A549 (cell line): Measurements from ENCODE around the gene ZNF831. TPM values are rescaled to one million over a fixed set of nuclear protein-coding genes. Genes with fewer than 3 reads are reported as not detected.
A peak's percentile ranks its signal among the peaks of the same experiment; 100 is the strongest.

ENCODE experiments used
- ATAC-seq, 2 experiments: fragments of 200-7000 bp in 1 of 2; fragments of >200 bp in 1 of 2; cut with Nextera tagmentation in 1 of 2; cut with Tn5 transposase in 1 of 2; 3 replicates each; pipeline versions ENCODE4 v1.8.0 to v1.9.1; 2018 to 2020; ENCODE audit warnings: mild to moderate bottlenecking in 1 of 2, moderate library complexity in 1 of 2
- CTCF ChIA-PET: fragments of 300-600 bp; sonication (Branson Sonifier 250); formaldehyde crosslinking; extraction: SDS; loops from one replicate; lab custom pipeline; 2021; ENCODE audit warnings: antibody characterized with exemption, inconsistent platforms; lab: Yijun Ruan, JAX
- POLR2A ChIA-PET: fragments of 350-600 bp; formaldehyde crosslinking; extraction: SDS; loops from one replicate; lab custom pipeline; 2021; ENCODE audit warnings: antibody characterized with exemption, inconsistent platforms; lab: Yijun Ruan, JAX
- DNase-seq, 2 experiments: peaks; one replicate each; pipeline versions ENCODE4 v3.0.0 to v3.0.0-alpha.2; 2011 to 2016; ENCODE audit warnings: low read depth in 1 of 2, low spot score in 1 of 2
- FAIRE-seq: peaks from 2 replicates; lab custom pipeline; 2011; peaks lifted over from hg19 to GRCh38; lab: Jason Lieb, UNC
- H3K27ac ChIP-seq, 2 experiments: fragments of >200 bp; sonication (Bioruptor Twin); formaldehyde crosslinking; 3 replicates each; pipeline ENCODE4 v1.5.1; 2016 to 2017
- H3K4me1 ChIP-seq: fragments of >200 bp; sonication (Bioruptor Twin); formaldehyde crosslinking; 3 replicates; pipeline ENCODE4 v1.6.1; 2016
- H3K4me2 ChIP-seq: fragments of >200 bp; sonication (Bioruptor Twin); formaldehyde crosslinking; 3 replicates; pipeline ENCODE4 v1.6.1; 2016
- H3K4me3 ChIP-seq: fragments of >200 bp; sonication (Bioruptor Twin); formaldehyde crosslinking; 3 replicates; pipeline ENCODE4 v1.5.1; 2016
- H3K9me3 ChIP-seq: fragments of >200 bp; sonication (Bioruptor Twin); formaldehyde crosslinking; 3 replicates; pipeline ENCODE4 v1.6.1; 2016
- BHLHE40 ChIP-seq: IDR thresholded peaks from 2 replicates; pipeline ENCODE4 v1.6.1; 2012; ENCODE audit warnings: low read depth, low read length, inconsistent platforms
- CBX8 ChIP-seq: fragments of 200-600 bp; sonication (generic); IDR thresholded peaks from 2 replicates; pipeline ENCODE4 v1.6.1; 2016
- EP300 ChIP-seq, 2 experiments: fragments of >200 bp; sonication (Bioruptor Twin); formaldehyde crosslinking; IDR thresholded peaks; 2 replicates in 1 of 2; 3 replicates in 1 of 2; pipeline ENCODE4 v1.6.1; 2016 to 2017
- FOSL2 ChIP-seq, 2 experiments: fragments of 450-650 bp in 1 of 2; fragments of >200 bp in 1 of 2; sonication (Bioruptor Twin) in 1 of 2; formaldehyde crosslinking; IDR thresholded peaks; 2 replicates each; pipeline versions ENCODE4 v1.5.0 to v1.6.1; 2016 to 2020; ENCODE audit warnings: mild to moderate bottlenecking in 1 of 2, moderate library complexity in 1 of 2
- GATA3 ChIP-seq: IDR thresholded peaks from 2 replicates; pipeline ENCODE4 v1.6.1; 2012; ENCODE audit warnings: borderline replicate concordance
- HDAC2 ChIP-seq: fragments of 200-600 bp; sonication (generic); IDR thresholded peaks from 2 replicates; pipeline ENCODE4 v1.6.1; 2016
- HEYL ChIP-seq: fragments of 250-450 bp; sonication (Bioruptor Pico); IDR thresholded peaks from 2 replicates; pipeline ENCODE4 v1.8.0; 2021; ENCODE audit warnings: mild to moderate bottlenecking, moderate library complexity
- HOXB13 ChIP-seq: fragments of 250-450 bp; sonication (Bioruptor Pico); IDR thresholded peaks from 2 replicates; pipeline ENCODE4 v1.5.0; 2020; ENCODE audit warnings: low read depth, mild to moderate bottlenecking, moderate library complexity
- MYC ChIP-seq: IDR thresholded peaks from 2 replicates; pipeline ENCODE4 v1.6.1; 2012; ENCODE audit warnings: mild to moderate bottlenecking, inconsistent platforms, low read length, improper control_type of control experiment, borderline replicate concordance
- POLR2A ChIP-seq: IDR thresholded peaks from 2 replicates; pipeline ENCODE4 v1.6.1; 2012; ENCODE audit warnings: mild to moderate bottlenecking, low read length
- RFX5 ChIP-seq: fragments of 450-650 bp; IDR thresholded peaks from 2 replicates; pipeline ENCODE4 v1.7.1; 2014; ENCODE audit warnings: antibody characterized with exemption, mild to moderate bottlenecking, moderate library complexity
- RNF2 ChIP-seq: fragments of 200-600 bp; sonication (generic); IDR thresholded peaks from 2 replicates; pipeline ENCODE4 v1.6.1; 2016; ENCODE audit warnings: low read depth, mild to moderate bottlenecking, antibody characterized with exemption, moderate library complexity, borderline replicate concordance
- SREBF2 ChIP-seq: fragments of 450-650 bp; IDR thresholded peaks from 2 replicates; pipeline ENCODE4 v1.6.1; 2014; ENCODE audit warnings: mild to moderate bottlenecking, moderate library complexity
- TFCP2L1 ChIP-seq: fragments of 250-450 bp; sonication (Bioruptor Pico); IDR thresholded peaks from 2 replicates; pipeline ENCODE4 v1.5.0; 2021; ENCODE audit warnings: mild to moderate bottlenecking
- ZC3H11A ChIP-seq: fragments of 450-650 bp; IDR thresholded peaks from 2 replicates; pipeline ENCODE4 v1.6.1; 2014; ENCODE audit warnings: antibody characterized with exemption, mild to moderate bottlenecking
- ZFP36 ChIP-seq: fragments of 450-650 bp; IDR thresholded peaks from 2 replicates; pipeline ENCODE4 v1.6.1; 2014; ENCODE audit warnings: borderline replicate concordance; ENCODE audit not compliant: partially characterized antibody
- WGBS: methylation state at CpG from one replicate; pipeline ENCODE4 v1.1.6; 2017; ENCODE audit errors: missing lambda C conversion rate; 5-methylcytosine and 5-hydroxymethylcytosine counted together
- polyA plus RNA-seq, 4 experiments: library from polyadenylated mRNA; depleted of rRNA in 3 of 4; stranded (reverse); fragments of >200 nt; fragmentation: RNase III in 1 of 4; extraction: RNeasy Plus Mini Kit Qiagen cat#74134 plus additional on column Dnase treatment in 1 of 4; gene quantifications; 2 replicates in 3 of 4; 3 replicates in 1 of 4; pipeline ENCODE4 v1.2.3, GENCODE V29; 2011 to 2017
- TF ChIP-seq, protein P1 (sequence below): fragments of 250-450 bp; sonication (Bioruptor Pico); IDR thresholded peaks from 2 replicates; pipeline ENCODE4 v1.5.0; 2020; ENCODE audit warnings: low read depth, mild to moderate bottlenecking, moderate library complexity
- TF ChIP-seq, protein P2 (sequence below): fragments of >200 bp; sonication (Bioruptor Twin); formaldehyde crosslinking; IDR thresholded peaks from 2 replicates; pipeline ENCODE4 v1.6.1; 2016
- TF ChIP-seq, protein P3 (sequence below): fragments of >200 bp; sonication (Bioruptor Twin); formaldehyde crosslinking; IDR thresholded peaks from 3 replicates; pipeline ENCODE4 v1.5.1; 2016
- TF ChIP-seq, protein P4 (sequence below): fragments of 250-450 bp; sonication (Bioruptor Pico); IDR thresholded peaks from 2 replicates; pipeline ENCODE4 v1.5.0; 2021; ENCODE audit warnings: mild to moderate bottlenecking, moderate library complexity, borderline replicate concordance
- TF ChIP-seq, protein P5 (sequence below): IDR thresholded peaks from 2 replicates; pipeline ENCODE4 v1.6.1; 2012
- TF ChIP-seq, protein P6 (sequence below): fragments of 150-350 bp; IDR thresholded peaks from 2 replicates; pipeline ENCODE4 v1.6.1; 2014; ENCODE audit warnings: low read depth, mild to moderate bottlenecking, low read length

Gene ZNF831
- polyA plus RNA-seq, 2 of the 4 experiments (the other 2 are of a cell fraction): not detected

DNA sequence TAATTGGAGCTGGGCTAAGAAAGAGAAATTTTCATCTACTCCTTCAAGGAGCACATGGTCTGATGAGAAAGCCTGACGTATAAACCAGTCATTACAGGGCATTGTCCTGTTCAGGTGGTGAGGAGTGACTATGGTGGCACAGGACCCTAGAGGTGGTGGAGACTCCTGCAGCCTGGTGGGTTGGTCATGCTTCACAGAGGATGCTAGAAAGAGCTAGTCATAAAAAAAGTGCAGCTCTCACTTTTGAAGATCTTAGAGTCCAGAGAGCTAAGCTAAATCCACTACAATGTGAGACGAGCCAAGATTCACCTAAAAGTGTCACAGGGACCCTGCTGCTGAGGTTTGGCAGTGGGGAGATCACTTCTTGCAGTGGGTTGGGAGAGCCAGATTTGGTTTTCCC, 9.8 kb upstream of the ZNF831 start:
- H3K4me3 ChIP-seq: no peak overlapping the region
- H3K4me1 ChIP-seq: 0 out of 3 replicates have a peak, but pooled peaks cover 4% of the 10 kb centered on the region
- FAIRE-seq (no peak), ATAC-seq (0 out of 6 replicates have a peak, but pooled peaks of 1 of the 2 experiments have one; percentile 38), DNase-seq (no peak)
- WGBS: 33% methylated on average over 2 of the region's 2 CpGs
- H3K27ac ChIP-seq: no peak overlapping the region
- no peak overlapping the region for H3K4me2 ChIP-seq
- CTCF ChIA-PET: interaction anchor here (1.1 to 2.0 kb wide), 3 partner anchors 66 to 361 kb away, joined by 3 to 6 read pairs (median 3); no protein-coding TSS in a partner anchor
- no peak for TF ChIP-seq POLR2A
- TF ChIP-seq CBX8: no peak
- no peak for TF ChIP-seq HOXB13 (CRISPR knock-in tag)
- TF ChIP-seq HEYL (CRISPR knock-in tag): no peak
- no peak for TF ChIP-seq HDAC2
- TF ChIP-seq, protein P1, sequence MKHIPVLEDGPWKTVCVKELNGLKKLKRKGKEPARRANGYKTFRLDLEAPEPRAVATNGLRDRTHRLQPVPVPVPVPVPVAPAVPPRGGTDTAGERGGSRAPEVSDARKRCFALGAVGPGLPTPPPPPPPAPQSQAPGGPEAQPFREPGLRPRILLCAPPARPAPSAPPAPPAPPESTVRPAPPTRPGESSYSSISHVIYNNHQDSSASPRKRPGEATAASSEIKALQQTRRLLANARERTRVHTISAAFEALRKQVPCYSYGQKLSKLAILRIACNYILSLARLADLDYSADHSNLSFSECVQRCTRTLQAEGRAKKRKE (CRISPR knock-in tag): no peak
- TF ChIP-seq, protein P2, sequence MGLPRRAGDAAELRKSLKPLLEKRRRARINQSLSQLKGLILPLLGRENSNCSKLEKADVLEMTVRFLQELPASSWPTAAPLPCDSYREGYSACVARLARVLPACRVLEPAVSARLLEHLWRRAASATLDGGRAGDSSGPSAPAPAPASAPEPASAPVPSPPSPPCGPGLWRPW: no peak
- TF ChIP-seq ZC3H11A: no peak
- TF ChIP-seq, protein P3, sequence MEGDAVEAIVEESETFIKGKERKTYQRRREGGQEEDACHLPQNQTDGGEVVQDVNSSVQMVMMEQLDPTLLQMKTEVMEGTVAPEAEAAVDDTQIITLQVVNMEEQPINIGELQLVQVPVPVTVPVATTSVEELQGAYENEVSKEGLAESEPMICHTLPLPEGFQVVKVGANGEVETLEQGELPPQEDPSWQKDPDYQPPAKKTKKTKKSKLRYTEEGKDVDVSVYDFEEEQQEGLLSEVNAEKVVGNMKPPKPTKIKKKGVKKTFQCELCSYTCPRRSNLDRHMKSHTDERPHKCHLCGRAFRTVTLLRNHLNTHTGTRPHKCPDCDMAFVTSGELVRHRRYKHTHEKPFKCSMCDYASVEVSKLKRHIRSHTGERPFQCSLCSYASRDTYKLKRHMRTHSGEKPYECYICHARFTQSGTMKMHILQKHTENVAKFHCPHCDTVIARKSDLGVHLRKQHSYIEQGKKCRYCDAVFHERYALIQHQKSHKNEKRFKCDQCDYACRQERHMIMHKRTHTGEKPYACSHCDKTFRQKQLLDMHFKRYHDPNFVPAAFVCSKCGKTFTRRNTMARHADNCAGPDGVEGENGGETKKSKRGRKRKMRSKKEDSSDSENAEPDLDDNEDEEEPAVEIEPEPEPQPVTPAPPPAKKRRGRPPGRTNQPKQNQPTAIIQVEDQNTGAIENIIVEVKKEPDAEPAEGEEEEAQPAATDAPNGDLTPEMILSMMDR: no peak
- TF ChIP-seq SREBF2: no peak
- TF ChIP-seq BHLHE40: no peak
- no peak for TF ChIP-seq RFX5
- TF ChIP-seq EP300 (IDR thresholded peaks at IDR 0.05): no peak
- no peak for TF ChIP-seq RNF2
- TF ChIP-seq, protein P4, sequence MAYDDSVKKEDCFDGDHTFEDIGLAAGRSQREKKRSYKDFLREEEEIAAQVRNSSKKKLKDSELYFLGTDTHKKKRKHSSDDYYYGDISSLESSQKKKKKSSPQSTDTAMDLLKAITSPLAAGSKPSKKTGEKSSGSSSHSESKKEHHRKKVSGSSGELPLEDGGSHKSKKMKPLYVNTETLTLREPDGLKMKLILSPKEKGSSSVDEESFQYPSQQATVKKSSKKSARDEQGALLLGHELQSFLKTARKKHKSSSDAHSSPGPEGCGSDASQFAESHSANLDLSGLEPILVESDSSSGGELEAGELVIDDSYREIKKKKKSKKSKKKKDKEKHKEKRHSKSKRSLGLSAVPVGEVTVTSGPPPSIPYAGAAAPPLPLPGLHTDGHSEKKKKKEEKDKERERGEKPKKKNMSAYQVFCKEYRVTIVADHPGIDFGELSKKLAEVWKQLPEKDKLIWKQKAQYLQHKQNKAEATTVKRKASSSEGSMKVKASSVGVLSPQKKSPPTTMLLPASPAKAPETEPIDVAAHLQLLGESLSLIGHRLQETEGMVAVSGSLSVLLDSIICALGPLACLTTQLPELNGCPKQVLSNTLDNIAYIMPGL (CRISPR knock-in tag): no peak
- TF ChIP-seq, protein P5, sequence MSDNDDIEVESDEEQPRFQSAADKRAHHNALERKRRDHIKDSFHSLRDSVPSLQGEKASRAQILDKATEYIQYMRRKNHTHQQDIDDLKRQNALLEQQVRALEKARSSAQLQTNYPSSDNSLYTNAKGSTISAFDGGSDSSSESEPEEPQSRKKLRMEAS: no peak
- TF ChIP-seq MYC: no peak
- TF ChIP-seq FOSL2 (IDR thresholded peaks at IDR 0.05): no peak
- no peak for TF ChIP-seq FOSL2 (CRISPR knock-in tag; IDR thresholded peaks at IDR 0.05)
- TF ChIP-seq, protein P6, sequence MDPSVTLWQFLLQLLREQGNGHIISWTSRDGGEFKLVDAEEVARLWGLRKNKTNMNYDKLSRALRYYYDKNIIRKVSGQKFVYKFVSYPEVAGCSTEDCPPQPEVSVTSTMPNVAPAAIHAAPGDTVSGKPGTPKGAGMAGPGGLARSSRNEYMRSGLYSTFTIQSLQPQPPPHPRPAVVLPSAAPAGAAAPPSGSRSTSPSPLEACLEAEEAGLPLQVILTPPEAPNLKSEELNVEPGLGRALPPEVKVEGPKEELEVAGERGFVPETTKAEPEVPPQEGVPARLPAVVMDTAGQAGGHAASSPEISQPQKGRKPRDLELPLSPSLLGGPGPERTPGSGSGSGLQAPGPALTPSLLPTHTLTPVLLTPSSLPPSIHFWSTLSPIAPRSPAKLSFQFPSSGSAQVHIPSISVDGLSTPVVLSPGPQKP: no peak
- no peaks in the 10 kb centered on the region for H3K9me3 ChIP-seq
- POLR2A ChIA-PET: no interaction called here

DNA sequence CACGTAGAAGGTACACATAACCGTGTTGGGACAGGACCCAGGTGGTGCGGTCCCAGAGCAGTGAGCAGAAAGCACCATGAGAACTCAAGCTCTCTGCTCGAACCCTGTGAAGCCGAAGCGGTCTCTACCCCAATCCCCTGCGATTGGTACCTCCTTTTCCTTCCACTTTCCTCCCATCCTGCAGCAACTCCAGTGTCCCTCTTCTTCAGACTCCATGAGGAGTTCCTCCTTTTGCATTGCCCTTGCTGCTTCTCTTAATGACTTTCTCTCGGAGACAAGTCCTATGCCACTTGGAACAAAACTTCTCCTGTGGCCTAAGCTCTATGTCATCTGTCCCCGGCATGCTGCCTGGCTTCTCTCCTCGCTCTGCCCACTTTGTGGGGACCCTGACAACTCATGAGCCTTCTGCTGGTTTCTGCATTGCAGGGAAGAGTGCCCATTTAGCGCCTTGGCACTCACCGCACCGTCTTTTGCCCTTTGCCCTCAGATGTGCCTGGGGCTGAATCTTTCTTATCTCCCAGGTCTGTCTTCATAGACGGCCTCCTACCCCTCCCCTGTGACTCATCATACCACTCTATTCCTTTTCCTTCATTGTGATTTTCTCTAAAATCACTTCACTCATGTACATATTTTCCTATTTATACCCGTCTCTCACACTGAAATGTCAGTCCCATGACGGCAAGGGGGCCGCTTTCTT, 9.2 kb upstream of the ZNF831 start:
- Histone ChIP-seq H3K27ac (no peak overlapping the region), H3K9me3 (no peaks in the 10 kb centered on the region), H3K4me2 (peak overlapping the region; percentile 16; the same call in 1 of the 3 replicates), H3K4me3 (no peak overlapping the region), H3K4me1 (0 out of 3 replicates have a peak, but pooled peaks cover 4% of the 10 kb centered on the region)
- ChIA-PET POLR2A (no interaction called here), CTCF (interaction anchor here (0.8 to 2.0 kb wide), 4 partner anchors 10 to 360 kb away, joined by 3 to 6 read pairs (median 3); no protein-coding TSS in a partner anchor)
- ATAC-seq (peak in 1 of 2 experiments; percentile 19; a peak in 1 of 6 replicates), DNase-seq (no peak), FAIRE-seq (no peak)
- TF ChIP-seq GATA3: no peak
- no peak for TF ChIP-seq ZFP36
- TF ChIP-seq TFCP2L1 (CRISPR knock-in tag): no peak
- TF ChIP-seq SREBF2: no peak
- no peak for TF ChIP-seq RFX5
- WGBS: 18% methylated on average over 17 of the region's 17 CpGs
